SIG-M5 (cell line): ENCODE measurements around the gene UAP1L1.
A peak's percentile ranks its signal among the peaks of the same experiment; 100 is the strongest.
"Not testable (repeated sequence)": the region's sequence is repeated elsewhere in the genome, so short reads cannot be mapped to it uniquely, and the experiment has no call there.

Source experiments
- DNase-seq: peaks from one replicate; lab custom pipeline; 2025; lab: John Stamatoyannopoulos, UW

Gene UAP1L1

GRCh38 chr9:137077010-137077747 lies at the start of gene UAP1L1:
Gene UAP1L1, plus strand, starts transcription at chr9:137077517. Its CDS starts 16 bp downstream, at chr9:137077533.
- no peak for DNase-seq

GRCh38 chr9:137028263-137029057 lies 48.9 kb upstream of the UAP1L1 start:
- DNase-seq: no peak

- no peak for DNase-seq
Observed at GRCh38 chr9:137029058-137029936, 48.0 kb upstream of the UAP1L1 start.

GRCh38 chr9:137030006-137030405 lies 47.3 kb upstream of the UAP1L1 start:
- no peak for DNase-seq

- DNase-seq: no peak
Observed at GRCh38 chr9:137030538-137031527, 46.5 kb upstream of the UAP1L1 start.

- DNase-seq: no peak
Observed at GRCh38 chr9:137031904-137032640, 45.2 kb upstream of the UAP1L1 start, which contains the start of gene FUT7. Gene FUT7, minus strand, starts transcription at chr9:137032088. Its CDS starts 97 bp downstream, at chr9:137031991.

GRCh38 chr9:137032858-137033257 lies 44.5 kb upstream of the UAP1L1 start:
- no peak for DNase-seq

- DNase-seq: not testable (repeated sequence)
Observed at GRCh38 chr9:137033481-137033880, 43.8 kb upstream of the UAP1L1 start.

GRCh38 chr9:137034039-137034708 lies 43.1 kb upstream of the UAP1L1 start:
- DNase-seq: no peak

- peak; percentile 35 for DNase-seq
Observed at GRCh38 chr9:137034709-137035506, 42.4 kb upstream of the UAP1L1 start.

GRCh38 chr9:137035507-137035834 lies 41.8 kb upstream of the UAP1L1 start:
- no peak for DNase-seq

- no peak for DNase-seq
Observed at GRCh38 chr9:137035937-137036336, 41.4 kb upstream of the UAP1L1 start.

GRCh38 chr9:137037035-137037434 lies 40.3 kb upstream of the UAP1L1 start:
- no peak for DNase-seq

GRCh38 chr9:137037483-137037882 lies 39.8 kb upstream of the UAP1L1 start:
- no peak for DNase-seq

GRCh38 chr9:137038916-137039315 lies 38.4 kb upstream of the UAP1L1 start:
- no peak for DNase-seq

GRCh38 chr9:137039611-137040366 lies 37.5 kb upstream of the UAP1L1 start:
- no peak for DNase-seq

GRCh38 chr9:137040568-137040967 lies 36.7 kb upstream of the UAP1L1 start:
- no peak for DNase-seq

GRCh38 chr9:137041124-137041523 lies 36.2 kb upstream of the UAP1L1 start:
- no peak for DNase-seq
